GM19043 (cell line): ENCODE results near the gene R3HDM2.
"Not testable (repeated sequence)": the region's sequence is repeated elsewhere in the genome, so short reads cannot be mapped to it uniquely, and the experiment has no call there.

ENCODE experiments used
- ATAC-seq: cut with Tn5 transposase; IDR thresholded peaks from one replicate; pipeline ENCODE4 v1.9.1; 2021; ENCODE audit warnings: low read depth; ENCODE audit not compliant: unreplicated experiment

R3HDM2 gene

DNA sequence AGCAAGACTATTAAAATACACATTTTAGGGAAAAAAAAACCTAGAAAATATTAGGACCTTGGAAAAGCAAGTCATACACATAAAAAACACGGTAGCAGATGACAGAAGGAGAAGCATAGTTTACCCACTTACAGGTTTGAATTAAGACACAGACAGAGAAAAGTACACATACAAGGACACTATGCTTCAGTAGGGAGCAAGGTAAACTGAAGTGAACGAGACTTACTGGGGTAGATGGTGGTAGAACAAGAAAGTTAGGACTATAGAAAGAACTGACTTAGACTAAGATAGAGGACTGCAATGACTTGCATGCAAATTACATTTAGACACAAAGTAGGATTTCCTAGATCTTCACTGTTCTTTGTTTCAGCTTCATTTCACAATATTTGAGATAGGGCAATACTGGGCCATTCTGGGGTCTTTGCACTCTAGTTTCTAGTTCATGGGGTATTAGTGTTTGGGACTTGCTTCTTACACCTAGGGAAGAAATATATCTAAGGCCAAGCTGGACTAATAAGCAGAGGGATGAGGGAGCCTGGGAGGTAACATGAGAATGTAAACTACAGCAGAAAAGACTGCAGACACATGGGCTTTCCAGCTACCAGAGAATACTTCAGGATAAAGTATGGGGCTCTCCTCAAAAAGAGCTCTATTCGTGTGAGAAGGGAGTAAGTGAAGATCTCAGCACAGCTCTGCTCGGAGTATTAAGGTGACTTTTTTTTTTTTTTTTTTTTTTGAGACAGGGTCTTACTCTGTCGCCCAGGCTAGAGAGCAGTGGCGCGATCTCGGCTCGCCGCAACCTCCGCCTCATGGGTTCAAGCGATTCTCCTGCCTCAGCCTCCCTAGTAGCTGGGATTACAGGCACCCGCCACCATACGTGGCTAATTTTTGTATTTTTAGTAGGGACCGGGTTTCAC, 152.1 kb downstream of the R3HDM2 start:
- ATAC-seq = no peak

GRCh38 chr12:57276935-57277563, 153.8 kb downstream of the R3HDM2 start:
- ATAC-seq = no peak

GRCh38 chr12:57276233-57276632, 154.6 kb downstream of the R3HDM2 start:
- not testable (repeated sequence) for ATAC-seq

GRCh38 chr12:57273516-57273915, 157.3 kb downstream of the R3HDM2 start:
- no peak for ATAC-seq

DNA sequence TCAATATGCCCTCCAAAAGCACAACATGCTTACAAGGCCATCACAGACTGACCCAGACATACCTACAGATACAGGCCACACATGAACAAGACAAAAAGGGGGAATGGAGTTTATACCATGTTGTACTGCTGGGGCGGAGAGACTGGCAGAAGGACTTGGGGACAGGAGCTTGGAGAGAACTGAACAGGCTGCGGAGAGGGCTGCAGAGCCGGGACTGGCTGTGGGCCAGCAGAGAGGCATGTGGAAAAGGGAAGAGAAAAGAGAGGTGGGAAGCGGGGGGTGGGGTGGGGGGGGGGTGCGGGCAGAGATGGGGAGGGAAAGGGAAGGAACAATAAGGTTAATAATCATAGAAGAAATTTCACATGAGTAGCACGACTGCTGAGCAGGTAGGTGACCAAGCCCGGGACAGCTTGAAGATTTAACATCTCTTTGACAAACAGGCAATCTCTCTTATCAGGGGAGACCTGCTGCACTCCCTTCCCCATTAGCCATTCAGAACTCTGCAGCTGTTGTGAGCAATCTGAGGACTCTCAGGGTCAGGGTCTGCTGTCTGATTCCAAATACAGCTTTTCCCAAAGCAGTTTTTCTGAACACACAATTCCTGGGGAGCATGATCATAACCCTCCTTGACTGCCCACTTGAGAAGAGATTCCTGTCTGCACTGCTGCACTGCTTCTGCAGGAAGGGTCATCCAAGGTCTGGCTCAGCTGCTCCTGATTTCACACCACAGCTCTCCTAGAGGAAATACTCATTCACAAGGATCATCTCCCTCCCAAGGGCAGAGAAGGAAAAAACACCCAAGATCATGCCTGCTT, 158.3 kb downstream of the R3HDM2 start:
- ATAC-seq = no peak

GRCh38 chr12:57270966-57271470, 159.8 kb downstream of the R3HDM2 start:
- no peak for ATAC-seq

GRCh38 chr12:57268264-57268663, 162.6 kb downstream of the R3HDM2 start:
- no peak for ATAC-seq

DNA sequence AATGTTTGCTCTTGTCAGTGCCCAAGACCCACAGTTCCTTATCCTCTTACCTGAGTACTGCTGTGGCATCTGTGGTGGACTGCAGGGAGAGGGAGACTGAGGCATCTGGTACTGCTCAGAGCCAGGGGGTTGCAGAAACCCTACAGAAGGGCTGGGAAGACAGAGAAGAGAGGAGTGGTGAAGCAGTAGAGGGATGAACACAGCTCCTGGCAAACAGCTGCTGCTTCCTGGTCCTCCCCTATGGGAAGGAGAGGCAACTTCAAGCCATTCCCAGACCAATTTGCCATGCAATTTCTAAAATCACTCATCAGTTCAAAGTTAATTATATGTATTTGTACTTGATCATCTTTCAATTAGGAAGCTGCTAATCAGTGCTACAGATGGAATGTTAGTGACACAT, 164.2 kb downstream of the R3HDM2 start:
- ATAC-seq = no peak

- no peak for ATAC-seq
Measured at GRCh38 chr12:57263096-57263495, 167.7 kb downstream of the R3HDM2 start.

- ATAC-seq = no peak
Measured at GRCh38 chr12:57262126-57262822, 168.6 kb downstream of the R3HDM2 start.

DNA sequence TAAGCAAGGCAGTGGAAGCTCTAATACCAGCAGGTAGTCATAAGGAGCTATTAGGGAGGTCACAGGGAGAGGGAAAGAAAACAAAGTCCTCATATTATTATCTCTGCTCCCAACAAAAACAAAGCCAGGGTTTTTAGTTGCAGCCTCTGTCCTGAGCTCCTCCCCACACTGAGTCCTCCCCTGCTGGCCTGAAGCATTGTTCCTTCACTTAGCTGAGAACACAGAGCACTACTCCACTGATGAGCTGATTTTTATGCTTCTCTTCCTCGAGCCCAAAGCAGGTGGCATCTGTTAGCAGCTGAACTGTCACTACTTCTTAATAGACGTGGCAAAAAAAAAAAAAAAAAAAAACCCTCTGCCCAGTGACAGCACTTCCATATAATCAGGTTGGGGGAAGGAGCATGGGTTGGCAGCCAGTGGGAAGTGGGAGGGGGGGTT, 169.4 kb downstream of the R3HDM2 start:
- ATAC-seq = no peak

DNA sequence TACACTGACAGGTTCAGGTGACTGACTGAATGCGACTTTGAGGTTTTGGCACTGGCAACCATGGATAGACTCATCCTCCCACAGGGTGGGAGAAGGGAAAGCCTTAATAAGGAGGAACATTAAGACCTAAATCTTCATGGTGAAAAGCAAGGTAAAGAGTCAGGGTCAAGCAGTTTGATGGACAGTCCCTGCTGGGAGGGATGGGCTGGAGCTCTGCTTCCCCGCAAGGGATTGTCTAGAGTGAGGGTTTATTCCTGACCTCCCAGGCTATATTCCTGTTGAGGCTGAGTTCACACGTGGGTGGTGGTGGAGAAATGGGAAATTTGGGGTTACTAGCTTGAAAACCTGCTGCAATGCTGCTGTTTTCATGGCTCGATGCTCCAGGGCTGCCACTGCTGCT, 170.5 kb downstream of the R3HDM2 start:
- no peak for ATAC-seq

DNA sequence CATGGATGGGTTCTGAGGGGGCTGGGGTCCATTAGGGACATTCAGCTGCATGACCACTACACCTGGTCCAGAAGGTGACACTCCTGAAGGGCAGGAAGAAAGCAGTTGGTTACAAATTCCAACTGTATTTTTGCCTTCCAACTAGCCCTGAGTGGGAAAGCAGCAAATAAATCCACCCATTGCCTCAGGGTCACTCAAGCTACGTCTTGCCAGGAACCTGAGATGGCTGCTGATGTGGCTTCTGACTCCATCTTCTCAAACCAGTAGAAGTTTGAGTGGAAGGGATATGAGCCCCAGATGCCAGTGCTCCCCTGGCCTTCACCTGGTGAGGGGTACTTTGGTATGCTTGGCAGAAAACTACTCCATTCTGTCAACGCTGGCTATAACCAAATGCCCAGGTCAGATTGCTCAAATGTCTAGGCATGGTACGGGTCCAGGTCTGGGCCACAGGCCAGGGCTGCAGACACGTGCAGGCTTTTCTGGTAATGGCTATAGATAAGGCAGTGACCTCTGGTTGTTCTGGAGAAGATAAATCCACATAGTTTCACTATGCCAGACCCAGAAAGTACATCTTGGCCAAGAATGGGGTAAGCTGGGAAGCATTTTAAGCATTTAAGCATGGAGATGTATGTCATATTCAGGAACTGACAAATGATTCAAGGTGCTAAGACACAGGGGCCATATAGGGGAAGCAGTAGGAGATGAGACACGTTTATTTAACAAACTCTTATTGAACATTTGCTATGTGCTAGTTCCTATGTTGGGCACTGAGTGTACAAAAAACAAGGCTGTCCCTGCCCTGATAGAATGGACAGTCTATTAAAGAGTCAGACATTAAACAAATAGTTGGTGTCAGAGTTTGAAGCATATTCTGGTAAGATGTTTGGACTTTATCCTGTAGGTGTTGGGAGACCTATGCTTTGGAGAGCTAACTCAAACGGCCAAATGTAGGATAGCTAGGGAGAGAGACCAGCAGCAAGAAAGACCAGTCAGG, 171.6 kb downstream of the R3HDM2 start:
- no peak for ATAC-seq

DNA sequence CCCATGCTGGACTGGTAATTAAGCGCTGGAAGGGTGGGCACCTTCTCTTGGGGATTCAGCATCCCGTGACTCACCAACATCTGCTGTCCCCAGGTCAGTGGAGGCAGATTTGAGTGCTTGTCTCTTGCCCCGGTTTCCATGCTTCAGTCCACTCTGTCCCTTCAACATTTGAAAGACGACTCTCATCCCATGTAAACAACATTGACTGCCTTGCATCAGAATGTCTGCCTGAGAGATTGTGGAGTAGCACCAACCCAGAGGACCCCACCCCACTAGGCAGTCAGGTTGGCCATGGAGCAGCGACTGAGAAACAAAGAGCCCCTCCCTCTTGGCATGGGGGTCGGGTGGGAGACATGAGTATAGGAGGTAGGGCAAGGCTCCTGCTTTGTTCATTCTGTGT, 174.9 kb downstream of the R3HDM2 start:
- ATAC-seq = no peak

DNA sequence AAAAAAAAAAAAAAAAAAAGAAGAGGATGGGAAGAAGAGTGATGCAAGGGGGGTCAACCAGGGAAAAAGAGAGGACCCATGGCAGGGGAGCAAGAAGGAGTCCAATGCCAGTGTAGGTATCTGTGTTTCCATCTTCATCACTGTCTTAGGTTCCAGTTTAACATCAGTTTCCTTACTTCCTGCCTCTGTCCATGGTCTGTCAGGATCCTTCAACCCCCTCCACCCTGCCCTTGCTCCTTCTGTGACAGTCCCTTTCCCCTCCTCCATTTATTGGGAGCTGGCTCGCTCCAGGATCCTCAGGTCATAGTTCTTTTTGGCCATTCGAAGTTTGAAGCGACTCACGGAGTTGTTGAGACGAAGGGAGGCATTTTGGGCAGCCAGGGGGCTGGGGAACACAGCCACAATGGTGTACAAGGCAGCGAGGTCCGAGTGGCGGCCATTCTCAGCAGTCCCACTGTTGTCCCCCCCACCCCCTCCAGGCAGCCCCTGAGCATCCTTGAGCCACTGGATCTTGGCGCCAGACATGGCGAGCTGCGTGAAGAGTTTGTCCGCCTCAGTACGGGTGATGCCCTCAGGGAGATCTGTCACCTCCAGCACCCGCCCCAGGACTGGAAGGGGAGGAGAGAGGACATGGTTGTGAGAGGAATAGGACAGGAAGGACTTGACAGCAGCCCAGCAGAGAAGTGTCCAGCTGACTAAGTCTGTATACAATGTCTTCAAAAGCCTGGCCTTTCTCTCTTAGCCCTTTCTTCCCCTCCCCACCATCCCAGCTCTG, 176.2 kb downstream of the R3HDM2 start:
- no peak for ATAC-seq

GRCh38 chr12:57250956-57251355, 179.9 kb downstream of the R3HDM2 start, which contains the start of gene STAC3:
TSS of gene STAC3 (minus strand) at chr12:57251187. CDS start at chr12:57249636, 1,551 bp downstream.
- no peak for ATAC-seq

DNA sequence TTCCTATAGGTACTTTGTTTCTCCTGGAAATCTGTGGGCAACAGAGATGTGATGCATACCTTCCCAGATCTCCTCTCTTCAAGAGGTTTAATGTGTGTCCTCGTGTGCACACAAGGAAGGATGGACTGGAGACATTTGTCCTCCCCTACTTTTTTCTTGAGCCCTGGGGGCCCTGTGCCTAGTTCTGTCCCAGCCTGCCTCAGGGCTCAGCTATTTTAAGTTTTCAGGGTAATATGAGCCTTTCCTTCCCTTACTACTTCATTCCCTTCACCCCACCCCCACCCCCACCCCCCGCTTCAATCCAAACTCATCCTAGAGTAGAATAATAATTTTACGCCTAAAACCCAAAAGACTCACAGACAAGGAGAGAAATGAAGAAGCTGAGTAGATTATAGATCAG, 180.3 kb downstream of the R3HDM2 start:
- ATAC-seq = no peak
